Muscle of leg (tissue), 11 donors: ENCODE measurements around the gene CRABP2. TPM values are rescaled to one million over a fixed set of nuclear protein-coding genes. Genes with fewer than 3 reads are reported as not detected.

ENCODE experiments used
- DNase-seq: peaks from one replicate; pipeline ENCODE4 v3.0.0; 2013
- H3K27ac ChIP-seq: one replicate; pipeline ENCODE4 v1.5.1; 2013; ENCODE audit warnings: mild to moderate bottlenecking, low read length, control low read depth
- H3K27me3 ChIP-seq: one replicate; pipeline ENCODE4 v1.6.1; 2013; ENCODE audit warnings: low read length; ENCODE audit not compliant: control insufficient read depth, insufficient read depth
- H3K36me3 ChIP-seq: one replicate; pipeline ENCODE4 v1.6.1; 2013; ENCODE audit warnings: low read length; ENCODE audit not compliant: control insufficient read depth, insufficient read depth
- H3K4me1 ChIP-seq: one replicate; pipeline ENCODE4 v1.6.1; 2013; ENCODE audit warnings: low read length; ENCODE audit not compliant: control insufficient read depth, insufficient read depth
- H3K4me3 ChIP-seq: one replicate; pipeline ENCODE4 v1.5.1; 2013; ENCODE audit warnings: low read length, control low read depth
- H3K9me3 ChIP-seq: replicated peaks from 2 replicates; pipeline ENCODE4 v1.6.1; 2013; ENCODE audit warnings: low read depth, low read length; ENCODE audit not compliant: control insufficient read depth
- WGBS: methylation state at CpG from one replicate; pipeline ENCODE4 v1.1.5; 2013; ENCODE audit warnings: missing lambda C conversion rate; ENCODE audit not compliant: insufficient coverage; 5-methylcytosine and 5-hydroxymethylcytosine counted together
- polyA plus RNA-seq, 8 donors: library from polyadenylated mRNA; unstranded; fragments of 120-200 nt; gene quantifications; one replicate each; pipeline versions ENCODE4 v1.2.1 to v1.2.3, GENCODE V29; 2013; ENCODE audit warnings: inconsistent platforms in 1 of 8, low replicate concordance in 1 of 8; ENCODE audit not compliant: insufficient read length in 8 of 8, insufficient read depth in 1 of 8
- total RNA-seq: library from RNA; stranded (reverse); fragments of 120-200 nt; gene quantifications from one replicate; pipeline ENCODE4 v1.2.4, GENCODE V29; 2013

CRABP2 gene
- total and polyA plus RNA-seq, 9 donors, result 209 to 376 (median 268) TPM

GRCh38 chr1:156658496-156658895 is 46.9 kb downstream of the CRABP2 start:
- H3K27ac ChIP-seq, result no peak overlapping the region
- WGBS, result 75% methylated on average over 14 of the region's 14 CpGs
- H3K36me3 ChIP-seq, result no peaks in the 10 kb centered on the region
- no peak for DNase-seq
- H3K4me3 ChIP-seq, result no peak overlapping the region
- H3K27me3 ChIP-seq, result peaks cover 50% of the 10 kb centered on the region
- no peaks in the 10 kb centered on the region for H3K9me3 ChIP-seq
- H3K4me1 ChIP-seq, result peaks cover 59% of the 10 kb centered on the region

- Histone ChIP-seq H3K4me1 (peaks cover 53% of the 10 kb centered on the region), H3K27me3 (peaks cover 56% of the 10 kb centered on the region)
Measured at GRCh38 chr1:156657741-156658319, 47.6 kb downstream of the CRABP2 start.

GRCh38 chr1:156656806-156657740 is 48.3 kb downstream of the CRABP2 start:
- WGBS, result under 1% methylated on average over 53 of the region's 54 CpGs
- no peak overlapping the region for H3K27ac ChIP-seq
- no peaks in the 10 kb centered on the region for H3K36me3 ChIP-seq
- peak; percentile 76 for DNase-seq
- H3K4me1 ChIP-seq, result peaks cover 45% of the 10 kb centered on the region
- H3K9me3 ChIP-seq, result no peaks in the 10 kb centered on the region
- H3K4me3 ChIP-seq, result peak overlapping the region; percentile 22
- peaks cover 60% of the 10 kb centered on the region for H3K27me3 ChIP-seq

More at GRCh38 chr1:156657741-156658319, 47.6 kb downstream of the CRABP2 start:
- Histone ChIP-seq H3K27ac (no peak overlapping the region), H3K36me3 (no peaks in the 10 kb centered on the region), H3K9me3 (no peaks in the 10 kb centered on the region), H3K4me3 (no peak overlapping the region)
- WGBS, result 10% methylated on average over 12 of the region's 15 CpGs
- DNase-seq, result peak; percentile 32

- H3K4me3 ChIP-seq, result no peak overlapping the region
- H3K27ac ChIP-seq, result no peak overlapping the region
- DNase-seq, result no peak
- H3K27me3 ChIP-seq, result peaks cover 67% of the 10 kb centered on the region
- H3K4me1 ChIP-seq, result peaks cover 35% of the 10 kb centered on the region
- WGBS, result 54% methylated on average over 5 of the region's 9 CpGs
- H3K9me3 ChIP-seq, result no peaks in the 10 kb centered on the region
- H3K36me3 ChIP-seq, result no peaks in the 10 kb centered on the region
Measured at GRCh38 chr1:156655904-156656516, 49.4 kb downstream of the CRABP2 start.

- Histone ChIP-seq H3K27me3 (peaks cover 72% of the 10 kb centered on the region), H3K27ac (no peak overlapping the region), H3K4me3 (no peak overlapping the region), H3K4me1 (peaks cover 28% of the 10 kb centered on the region), H3K36me3 (no peaks in the 10 kb centered on the region), H3K9me3 (no peaks in the 10 kb centered on the region)
- DNase-seq, result no peak
- WGBS, result 22% methylated on average over 1 of the region's 2 CpGs
Measured at GRCh38 chr1:156655151-156655903, 50.1 kb downstream of the CRABP2 start.

GRCh38 chr1:156654700-156655099 is 50.7 kb downstream of the CRABP2 start:
- no peak for DNase-seq
- Histone ChIP-seq H3K27ac (no peak overlapping the region), H3K9me3 (no peaks in the 10 kb centered on the region), H3K4me1 (peaks cover 23% of the 10 kb centered on the region), H3K4me3 (no peak overlapping the region), H3K36me3 (no peaks in the 10 kb centered on the region), H3K27me3 (peaks cover 73% of the 10 kb centered on the region)
- WGBS, result no CpG with 5 or more reads among the region's 1 CpG

GRCh38 chr1:156652992-156653355 is 52.4 kb downstream of the CRABP2 start:
- no peaks in the 10 kb centered on the region for H3K36me3 ChIP-seq
- H3K4me1 ChIP-seq, result peaks cover 15% of the 10 kb centered on the region
- no peak for DNase-seq
- WGBS, result 84% methylated on average over 5 of the region's 9 CpGs
- H3K27me3 ChIP-seq, result peaks cover 81% of the 10 kb centered on the region
- no peak overlapping the region for H3K4me3 ChIP-seq
- no peak overlapping the region for H3K27ac ChIP-seq
- H3K9me3 ChIP-seq, result no peaks in the 10 kb centered on the region

- Histone ChIP-seq H3K36me3 (no peaks in the 10 kb centered on the region), H3K4me1 (peaks cover 9% of the 10 kb centered on the region), H3K4me3 (no peak overlapping the region), H3K27me3 (peaks cover 82% of the 10 kb centered on the region), H3K27ac (no peak overlapping the region), H3K9me3 (no peaks in the 10 kb centered on the region)
- peak; percentile 74 for DNase-seq
- 46% methylated on average over 15 of the region's 16 CpGs for WGBS
Measured at GRCh38 chr1:156652131-156652991, 53.0 kb downstream of the CRABP2 start.
